ENCODE measurements around the gene SPDYC.

SPDYC gene

DNA sequence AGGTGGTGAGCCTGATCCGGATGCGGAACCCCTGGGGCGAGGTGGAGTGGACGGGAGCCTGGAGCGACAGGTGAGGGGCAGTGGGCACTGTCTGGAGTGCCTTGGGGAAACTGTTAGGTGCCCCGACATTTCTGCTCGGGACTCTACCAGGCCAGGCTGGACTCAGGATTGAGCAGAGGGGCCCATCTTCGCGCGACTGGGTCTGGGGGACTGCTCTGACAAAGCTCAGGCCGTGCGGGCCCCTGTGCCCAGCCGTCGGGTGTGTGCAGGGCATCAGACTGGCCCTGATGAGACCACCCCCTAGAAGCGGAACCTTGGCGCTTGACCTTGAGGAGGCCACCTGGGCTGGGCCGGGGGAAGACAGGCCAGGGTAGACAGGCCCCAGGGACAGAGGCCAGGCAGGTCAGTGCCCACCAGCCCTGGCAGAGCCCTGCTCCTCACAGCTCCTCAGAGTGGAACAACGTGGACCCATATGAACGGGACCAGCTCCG is 18.0 kb downstream of the SPDYC start:
- in situ Hi-C loops (cut with HindIII; ENCODE audit: low pct_ligation_motif_present, low pct_unique_long_range_greater_than_20kb, low sequenced_read_pairs): no loop called here
- DNase-seq: no peak

DNA sequence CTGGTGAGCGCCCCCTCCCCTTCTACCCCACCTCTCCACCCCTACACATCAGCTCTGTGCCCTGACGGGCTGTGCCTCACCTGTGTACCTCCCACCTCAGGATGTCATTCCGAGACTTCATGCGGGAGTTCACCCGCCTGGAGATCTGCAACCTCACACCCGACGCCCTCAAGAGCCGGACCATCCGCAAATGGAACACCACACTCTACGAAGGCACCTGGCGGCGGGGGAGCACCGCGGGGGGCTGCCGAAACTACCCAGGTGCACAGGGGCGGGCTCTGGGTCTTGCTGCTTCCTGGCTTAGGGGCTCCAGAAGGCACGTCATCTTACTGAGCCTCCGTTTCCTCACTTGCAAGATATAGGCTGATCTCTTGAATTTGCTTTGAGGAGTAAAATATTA is 18.5 kb downstream of the SPDYC start:
- in situ Hi-C loops (cut with HindIII; ENCODE audit: low pct_ligation_motif_present, low pct_unique_long_range_greater_than_20kb, low sequenced_read_pairs): no loop called here
- DNase-seq: no peak

DNA sequence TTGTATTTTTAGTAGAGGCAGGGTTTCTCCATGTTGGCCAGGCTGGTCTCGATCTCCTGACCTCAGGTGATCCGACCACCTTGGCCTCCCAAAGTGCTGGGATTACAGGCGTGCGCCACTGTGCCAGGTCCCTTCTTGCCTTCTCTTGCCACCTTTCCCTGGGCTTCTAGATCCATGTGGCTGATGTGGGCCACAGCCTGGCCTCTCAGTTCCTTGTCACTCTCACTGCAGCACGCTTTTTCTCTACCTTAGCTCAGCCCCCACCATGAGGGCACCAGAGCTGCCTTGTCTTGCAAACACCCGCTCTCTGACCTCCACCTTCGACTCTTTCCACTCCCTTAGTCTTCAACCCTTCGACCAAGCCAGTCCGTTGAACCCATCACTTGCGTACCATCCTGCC is 19.2 kb downstream of the SPDYC start:
- DNase-seq: no peak
- in situ Hi-C loops (cut with HindIII; ENCODE audit: low pct_ligation_motif_present, low pct_unique_long_range_greater_than_20kb, low sequenced_read_pairs): no loop called here

DNA sequence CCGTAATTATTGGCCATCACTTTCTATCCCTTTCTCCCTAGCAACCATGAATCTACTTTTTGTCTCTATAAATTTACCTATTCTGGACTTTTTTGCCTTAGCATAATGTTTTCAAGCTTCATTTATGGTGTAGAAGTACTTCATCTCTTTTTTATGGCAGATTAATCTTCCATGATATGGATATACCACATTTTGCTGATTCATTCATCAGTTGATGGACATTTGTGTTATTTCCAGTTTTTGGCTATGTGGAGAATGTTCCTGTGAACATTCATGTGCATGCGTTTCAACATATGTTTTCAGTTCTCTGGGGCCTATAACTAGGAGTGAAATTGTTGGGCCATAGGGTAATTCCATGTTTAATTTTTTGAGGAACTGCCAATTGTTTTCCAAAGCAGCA is 24.5 kb downstream of the SPDYC start:
- in situ Hi-C loops (cut with HindIII; ENCODE audit: low pct_ligation_motif_present, low pct_unique_long_range_greater_than_20kb, low sequenced_read_pairs): no loop called here
- DNase-seq: no peak

DNA sequence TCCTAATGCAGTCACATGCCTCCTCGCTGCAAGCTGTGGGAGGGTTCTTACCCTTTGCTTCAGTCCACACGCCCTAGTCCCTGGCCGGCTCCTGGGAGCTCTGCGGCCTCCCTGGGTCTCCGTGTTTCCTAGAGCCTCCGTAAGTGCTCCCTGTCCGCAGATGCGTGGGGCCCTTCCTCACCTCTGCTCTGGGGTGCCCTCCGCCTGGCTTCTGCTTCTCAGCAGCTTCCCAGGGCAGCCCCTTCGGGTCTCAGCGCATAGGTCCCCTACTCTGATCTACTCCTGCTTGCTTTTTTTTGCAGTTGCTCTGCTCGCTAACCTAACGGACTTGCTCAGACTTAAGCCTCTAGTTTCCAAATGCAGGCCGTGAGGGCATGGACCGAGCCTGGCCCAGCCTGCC is 34.1 kb downstream of the SPDYC start:
- no peak for DNase-seq
- in situ Hi-C loops (cut with HindIII; ENCODE audit: low pct_ligation_motif_present, low pct_unique_long_range_greater_than_20kb, low sequenced_read_pairs): no loop called here

DNA sequence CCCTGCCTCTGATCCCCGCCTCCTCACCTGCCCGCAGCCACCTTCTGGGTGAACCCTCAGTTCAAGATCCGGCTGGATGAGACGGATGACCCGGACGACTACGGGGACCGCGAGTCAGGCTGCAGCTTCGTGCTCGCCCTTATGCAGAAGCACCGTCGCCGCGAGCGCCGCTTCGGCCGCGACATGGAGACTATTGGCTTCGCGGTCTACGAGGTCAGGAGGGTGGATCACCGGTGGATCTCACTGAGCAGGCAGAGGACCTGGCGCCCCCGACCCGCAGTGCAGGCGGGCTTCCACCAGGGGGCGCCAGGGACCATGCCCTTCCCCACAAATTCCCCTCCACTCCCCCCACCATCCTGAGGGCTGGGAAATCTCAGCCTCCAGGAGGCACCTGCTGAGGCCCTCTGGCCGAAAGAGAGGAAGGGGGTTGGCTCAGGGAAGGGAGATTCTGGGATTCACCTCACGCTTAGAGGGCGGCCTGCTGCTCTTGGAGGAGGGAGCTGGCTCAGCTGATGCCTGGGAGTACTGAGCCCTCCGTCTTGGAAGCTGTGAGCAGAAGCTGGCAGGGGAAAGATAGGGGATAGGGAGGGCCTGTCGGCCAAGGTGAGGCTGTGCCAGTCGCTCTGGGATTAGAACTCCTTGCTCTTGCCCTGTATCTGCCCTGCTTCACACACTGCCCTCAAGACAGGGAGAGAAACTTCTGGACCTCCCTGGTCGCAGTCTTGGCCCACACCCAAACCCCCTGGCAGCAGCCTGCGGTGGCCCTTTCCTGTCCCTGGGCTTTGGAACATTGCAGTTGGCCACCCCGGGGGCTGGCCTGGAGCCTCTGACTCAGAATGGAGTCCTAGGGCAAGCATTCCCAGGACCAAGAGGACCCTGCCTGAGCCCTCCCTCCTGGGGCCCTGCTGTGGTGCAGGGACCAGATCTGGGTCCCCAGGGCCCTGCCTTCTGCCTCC is 34.9 kb downstream of the SPDYC start:
- in situ Hi-C loops (cut with HindIII; ENCODE audit: low pct_ligation_motif_present, low pct_unique_long_range_greater_than_20kb, low sequenced_read_pairs): no loop called here
- DNase-seq: peak; percentile 48

DNA sequence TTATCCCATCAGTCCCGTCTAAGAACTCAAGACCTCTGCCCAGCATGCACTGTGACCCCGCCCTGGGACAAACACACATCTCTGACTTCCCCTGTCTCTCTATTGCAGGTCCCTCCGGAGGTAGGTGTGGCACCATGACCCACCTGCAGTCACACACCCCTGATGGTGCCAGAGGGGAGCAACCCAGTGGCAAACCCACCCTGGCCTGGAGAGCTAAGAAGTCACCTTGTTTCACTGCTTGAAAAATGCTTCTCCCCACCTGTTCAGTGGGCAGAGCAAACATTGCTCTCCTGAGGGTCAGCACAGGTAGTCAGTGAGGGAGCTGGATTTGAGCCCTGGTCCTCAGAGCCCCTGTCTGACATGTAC is 35.6 kb downstream of the SPDYC start:
- in situ Hi-C loops (cut with HindIII; ENCODE audit: low pct_ligation_motif_present, low pct_unique_long_range_greater_than_20kb, low sequenced_read_pairs): no loop called here
- no peak for DNase-seq

DNA sequence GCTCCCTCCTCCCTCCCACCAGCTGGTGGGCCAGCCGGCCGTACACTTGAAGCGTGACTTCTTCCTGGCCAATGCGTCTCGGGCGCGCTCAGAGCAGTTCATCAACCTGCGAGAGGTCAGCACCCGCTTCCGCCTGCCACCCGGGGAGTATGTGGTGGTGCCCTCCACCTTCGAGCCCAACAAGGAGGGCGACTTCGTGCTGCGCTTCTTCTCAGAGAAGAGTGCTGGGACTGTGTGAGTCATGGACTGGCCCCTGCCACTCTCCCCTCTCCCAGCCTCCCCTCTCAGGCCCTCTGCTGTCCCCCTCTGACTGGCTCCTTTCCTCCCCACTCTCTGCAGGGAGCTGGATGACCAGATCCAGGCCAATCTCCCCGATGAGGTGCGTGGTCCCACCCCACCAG is 36.4 kb downstream of the SPDYC start:
- in situ Hi-C loops (cut with HindIII; ENCODE audit: low pct_ligation_motif_present, low pct_unique_long_range_greater_than_20kb, low sequenced_read_pairs): no loop called here
- no peak for DNase-seq

DNA sequence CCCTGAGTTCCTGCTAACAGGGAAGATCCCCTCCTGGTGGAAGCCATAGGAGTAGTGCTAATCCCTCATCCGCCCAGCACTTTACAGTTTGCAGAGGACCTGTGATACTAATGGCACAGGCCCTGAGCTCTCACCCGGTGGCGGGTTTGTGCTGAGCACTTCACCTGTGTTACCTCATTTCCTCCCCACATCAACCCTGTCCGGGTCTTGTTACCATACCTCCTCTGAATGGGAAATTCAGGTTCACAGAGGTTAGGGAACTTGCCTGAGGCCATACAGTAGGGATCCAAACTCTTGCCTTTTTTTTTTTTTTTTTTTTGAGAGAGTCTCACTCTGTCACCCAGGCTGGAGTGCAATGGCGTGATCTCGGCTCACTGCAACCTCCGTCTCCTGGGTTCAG is 36.9 kb downstream of the SPDYC start:
- no peak for DNase-seq
- in situ Hi-C loops (cut with HindIII; ENCODE audit: low pct_ligation_motif_present, low pct_unique_long_range_greater_than_20kb, low sequenced_read_pairs): no loop called here

DNA sequence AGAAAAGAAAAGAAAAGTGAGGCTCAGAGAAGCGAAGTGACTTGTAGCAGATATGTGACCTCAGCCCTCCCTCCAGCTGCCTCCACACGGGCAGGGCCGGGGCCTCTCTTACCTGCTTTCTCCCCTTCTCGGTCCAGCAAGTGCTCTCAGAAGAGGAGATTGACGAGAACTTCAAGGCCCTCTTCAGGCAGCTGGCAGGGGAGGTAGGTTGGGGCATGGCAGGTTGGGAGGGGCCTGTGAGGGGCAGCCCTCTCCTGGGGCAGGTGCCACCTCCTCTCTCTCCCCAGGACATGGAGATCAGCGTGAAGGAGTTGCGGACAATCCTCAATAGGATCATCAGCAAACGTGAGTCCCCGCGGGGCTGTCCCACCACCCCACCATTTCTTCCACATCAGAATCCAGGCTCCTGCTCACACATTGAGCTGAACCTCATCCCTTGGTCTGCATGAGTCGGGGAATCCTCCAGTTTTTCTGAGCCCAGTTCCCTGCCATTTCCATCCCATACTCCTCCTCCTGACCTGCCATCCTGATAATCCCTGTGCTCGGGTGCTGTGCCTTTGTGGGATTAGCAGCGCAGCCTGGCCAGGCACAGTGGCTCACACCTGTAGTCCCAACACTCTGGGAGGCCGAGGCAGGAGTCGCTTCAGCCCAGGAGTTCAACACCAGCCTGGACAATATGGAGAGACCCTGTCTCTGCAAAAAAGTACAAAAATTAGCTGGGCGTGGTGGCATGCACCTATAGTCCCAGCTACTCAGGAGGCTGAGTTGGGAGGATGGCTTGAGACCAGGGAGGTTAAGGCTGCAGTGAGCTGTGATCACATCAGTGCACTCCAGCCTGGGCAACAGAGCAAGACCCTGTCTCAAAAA is 38.1 kb downstream of the SPDYC start:
- in situ Hi-C loops (cut with HindIII; ENCODE audit: low pct_ligation_motif_present, low pct_unique_long_range_greater_than_20kb, low sequenced_read_pairs): no loop called here
- DNase-seq: no peak

DNA sequence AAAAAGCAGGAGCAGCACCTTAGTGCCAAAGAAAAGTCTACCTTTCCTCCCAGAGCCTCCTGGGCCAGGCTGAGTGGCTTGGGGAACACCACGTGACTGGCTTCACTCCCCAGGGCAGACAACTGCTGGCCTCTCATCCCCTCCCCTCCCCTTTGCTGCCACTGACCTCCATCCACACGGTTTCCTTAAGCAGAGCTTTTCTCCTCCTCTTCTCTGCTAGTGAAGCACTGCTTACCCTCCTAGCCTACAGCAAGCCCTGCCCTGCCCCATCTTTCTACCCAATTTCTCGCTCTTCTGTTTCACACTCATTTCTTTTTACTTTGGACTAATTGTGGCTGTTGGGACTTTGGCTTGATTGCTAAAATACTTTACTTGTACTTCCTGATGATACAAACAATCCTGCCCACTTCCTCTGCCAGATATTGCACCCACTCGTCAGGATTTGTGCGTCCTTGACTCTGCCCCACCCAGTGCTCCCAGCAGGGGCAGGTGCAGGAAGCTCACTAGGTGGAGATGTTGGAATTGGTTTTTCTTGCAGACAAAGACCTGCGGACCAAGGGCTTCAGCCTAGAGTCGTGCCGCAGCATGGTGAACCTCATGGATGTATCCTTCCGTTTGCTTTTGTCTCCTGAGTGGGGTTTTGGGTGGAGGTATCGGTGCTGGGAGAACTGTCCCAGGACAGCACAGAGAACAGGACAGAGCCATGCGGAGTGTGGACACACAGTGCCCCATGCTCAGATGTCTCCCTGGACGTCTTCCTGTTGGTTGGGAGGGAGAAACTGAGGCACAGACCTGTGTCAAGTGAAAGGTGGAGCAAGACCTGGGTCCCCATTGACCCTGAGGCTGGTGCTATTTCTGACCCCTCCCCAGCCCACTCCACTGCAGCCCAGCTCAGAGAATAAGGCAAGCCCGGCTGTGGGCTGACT is 39.0 kb downstream of the SPDYC start:
- in situ Hi-C loops (cut with HindIII; ENCODE audit: low pct_ligation_motif_present, low pct_unique_long_range_greater_than_20kb, low sequenced_read_pairs): no loop called here

DNA sequence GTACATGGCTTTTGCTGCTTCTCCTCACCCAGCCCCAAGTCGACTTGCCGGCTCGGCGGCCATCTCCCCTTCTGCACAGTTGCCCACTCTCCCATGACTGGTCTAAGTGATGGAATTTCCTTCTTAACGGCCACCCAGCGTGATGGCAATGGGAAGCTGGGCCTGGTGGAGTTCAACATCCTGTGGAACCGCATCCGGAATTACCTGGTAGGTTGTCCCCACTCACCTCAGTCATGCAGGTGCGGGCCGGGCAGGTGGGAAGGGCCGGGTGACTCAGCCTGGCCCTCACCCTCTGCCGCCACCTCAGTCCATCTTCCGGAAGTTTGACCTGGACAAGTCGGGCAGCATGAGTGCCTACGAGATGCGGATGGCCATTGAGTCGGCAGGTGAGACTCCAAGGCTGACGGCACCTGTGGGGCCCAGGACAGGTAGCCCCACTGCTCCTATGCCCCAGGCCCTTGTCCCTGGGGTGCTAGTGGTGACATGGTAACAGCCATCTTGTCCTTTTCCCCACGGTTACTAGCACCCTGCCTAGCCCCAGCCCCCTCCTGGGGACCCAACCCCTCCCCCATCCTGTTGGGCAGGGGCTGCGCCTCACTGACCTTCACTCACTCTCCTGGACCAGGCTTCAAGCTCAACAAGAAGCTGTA is 39.8 kb downstream of the SPDYC start:
- DNase-seq: no peak
- in situ Hi-C loops (cut with HindIII; ENCODE audit: low pct_ligation_motif_present, low pct_unique_long_range_greater_than_20kb, low sequenced_read_pairs): no loop called here

More for the DNA sequence above, 39.0 kb downstream of the SPDYC start:
- DNase-seq: no peak

DNA sequence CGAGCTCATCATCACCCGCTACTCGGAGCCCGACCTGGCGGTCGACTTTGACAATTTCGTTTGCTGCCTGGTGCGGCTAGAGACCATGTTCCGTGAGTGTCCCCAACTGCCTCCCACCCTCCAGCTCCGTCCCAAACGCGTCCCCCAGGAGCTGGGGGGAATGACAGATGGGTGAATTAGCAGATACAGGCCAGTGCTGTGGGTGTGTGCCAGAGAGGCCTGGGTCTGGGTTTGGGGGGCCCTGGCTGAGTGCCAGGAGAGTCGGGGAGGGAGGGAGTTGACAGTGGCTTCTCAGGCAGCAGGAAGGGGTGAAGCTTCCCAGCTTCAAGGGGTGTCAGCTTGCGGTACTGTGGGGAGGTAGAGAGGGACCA is 40.3 kb downstream of the SPDYC start:
- in situ Hi-C loops (cut with HindIII; ENCODE audit: low pct_ligation_motif_present, low pct_unique_long_range_greater_than_20kb, low sequenced_read_pairs): no loop called here

DNA sequence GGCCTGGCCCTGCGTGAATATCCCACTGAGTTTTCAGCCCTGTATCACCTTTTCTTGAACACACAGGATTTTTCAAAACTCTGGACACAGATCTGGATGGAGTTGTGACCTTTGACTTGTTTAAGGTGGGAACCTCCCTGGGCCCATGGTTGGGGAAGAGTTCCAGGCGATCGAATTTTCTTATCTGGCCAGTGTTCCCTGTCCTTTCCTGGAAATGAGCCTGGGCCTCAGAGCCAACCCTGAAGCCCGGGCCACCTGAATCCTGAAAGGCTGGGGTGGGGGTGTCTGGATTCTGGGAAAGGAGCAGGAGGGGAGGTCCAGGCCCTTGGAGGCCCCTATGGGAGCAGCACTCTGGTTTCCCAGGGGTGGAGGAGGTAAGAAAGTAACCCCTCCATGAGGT is 40.7 kb downstream of the SPDYC start:
- in situ Hi-C loops (cut with HindIII; ENCODE audit: low pct_ligation_motif_present, low pct_unique_long_range_greater_than_20kb, low sequenced_read_pairs): no loop called here
- DNase-seq: no peak

More for the DNA sequence above, 40.3 kb downstream of the SPDYC start:
- DNase-seq: no peak

DNA sequence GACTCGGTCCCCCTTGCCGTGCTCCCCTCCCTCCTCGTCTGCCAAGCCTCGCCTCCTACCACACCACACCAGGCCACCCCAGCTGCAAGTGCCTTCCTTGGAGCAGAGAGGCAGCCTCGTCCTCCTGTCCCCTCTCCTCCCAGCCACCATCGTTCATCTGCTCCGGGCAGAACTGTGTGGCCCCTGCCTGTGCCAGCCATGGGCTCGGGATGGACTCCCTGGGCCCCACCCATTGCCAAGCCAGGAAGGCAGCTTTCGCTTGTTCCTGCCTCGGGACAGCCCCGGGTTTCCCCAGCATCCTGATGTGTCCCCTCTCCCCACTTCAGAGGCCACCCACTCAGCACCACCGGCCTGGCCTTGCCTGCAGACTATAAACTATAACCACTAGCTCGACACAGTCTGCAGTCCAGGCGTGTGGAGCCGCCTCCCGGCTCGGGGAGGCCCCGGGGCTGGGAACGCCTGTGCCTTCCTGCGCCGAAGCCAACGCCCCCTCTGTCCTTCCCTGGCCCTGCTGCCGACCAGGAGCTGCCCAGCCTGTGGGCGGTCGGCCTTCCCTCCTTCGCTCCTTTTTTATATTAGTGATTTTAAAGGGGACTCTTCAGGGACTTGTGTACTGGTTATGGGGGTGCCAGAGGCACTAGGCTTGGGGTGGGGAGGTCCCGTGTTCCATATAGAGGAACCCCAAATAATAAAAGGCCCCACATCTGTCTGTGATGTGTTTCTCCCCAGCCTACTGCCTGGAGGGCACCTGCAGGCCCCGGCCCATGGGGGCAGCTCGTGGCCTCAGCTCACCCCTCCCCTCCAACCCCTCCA is 41.5 kb downstream of the SPDYC start:
- no peak for DNase-seq
- in situ Hi-C loops (cut with HindIII; ENCODE audit: low pct_ligation_motif_present, low pct_unique_long_range_greater_than_20kb, low sequenced_read_pairs): no loop called here

DNA sequence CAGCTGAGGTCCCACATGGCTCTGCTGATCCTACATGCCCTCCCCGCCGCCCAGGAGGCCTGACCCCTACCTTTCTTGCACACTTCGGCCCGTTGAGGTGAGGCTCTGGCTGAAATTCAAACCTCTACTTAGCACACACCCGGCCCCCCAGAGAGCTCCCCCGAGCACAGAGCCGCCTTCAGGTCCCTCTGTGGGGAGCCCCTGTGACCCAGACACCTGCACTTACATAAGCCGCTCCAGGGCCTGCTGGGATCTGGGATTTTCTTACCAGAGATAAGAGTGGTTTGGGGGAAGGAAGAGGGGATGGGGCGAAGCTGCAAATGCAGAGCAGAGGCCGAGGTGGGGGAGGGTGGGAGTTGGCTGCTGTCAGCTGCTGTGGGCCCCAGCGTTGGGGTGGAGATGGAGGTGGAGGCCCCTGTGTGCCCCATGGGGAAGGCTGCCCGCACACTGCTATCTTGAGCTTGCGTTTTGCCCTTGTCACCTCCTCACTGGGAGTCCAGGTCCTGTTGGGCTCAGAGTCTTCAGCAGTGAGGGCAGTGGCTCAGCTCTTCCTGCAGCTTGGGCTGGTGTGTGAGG is 42.3 kb downstream of the SPDYC start:
- no peak for DNase-seq
- in situ Hi-C loops (cut with HindIII; ENCODE audit: low pct_ligation_motif_present, low pct_unique_long_range_greater_than_20kb, low sequenced_read_pairs): no loop called here
